ENCODE results near the gene NUTM2D.
"Not testable (repeated sequence)": the region's sequence is repeated elsewhere in the genome, so short reads cannot be mapped to it uniquely, and the experiment has no call there.

DNA sequence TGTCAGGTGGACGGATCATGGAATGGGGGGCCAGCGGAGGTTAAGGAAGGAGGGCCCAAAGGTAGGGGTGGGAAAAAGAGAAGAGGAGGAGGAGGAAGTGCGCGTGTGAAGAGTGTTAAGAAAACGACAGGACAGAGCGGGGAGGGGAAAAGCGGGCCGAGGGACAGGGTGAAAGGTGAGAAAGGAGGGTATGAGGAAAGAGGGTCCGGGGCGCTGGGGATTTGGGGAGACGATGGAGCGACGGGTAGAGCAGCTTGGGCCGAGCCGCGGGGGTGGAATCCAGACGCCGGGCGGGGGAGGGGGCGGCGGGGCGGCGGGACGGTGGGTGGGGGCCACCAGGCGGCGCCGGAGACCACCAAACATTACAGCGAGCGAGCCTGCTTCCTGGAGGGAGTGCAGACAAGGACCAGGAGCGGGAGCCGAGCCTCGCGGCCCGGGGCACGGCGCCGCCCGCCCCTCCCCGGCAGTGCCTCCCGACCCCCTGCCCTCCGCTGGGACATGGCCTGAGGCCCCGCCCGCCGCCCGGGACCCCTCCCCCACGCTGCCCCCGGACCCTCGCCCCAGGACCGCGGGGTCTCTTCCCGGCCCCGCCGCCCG is 15.9 kb upstream of the NUTM2D start:
- TF ChIP-seq, protein P1, sequence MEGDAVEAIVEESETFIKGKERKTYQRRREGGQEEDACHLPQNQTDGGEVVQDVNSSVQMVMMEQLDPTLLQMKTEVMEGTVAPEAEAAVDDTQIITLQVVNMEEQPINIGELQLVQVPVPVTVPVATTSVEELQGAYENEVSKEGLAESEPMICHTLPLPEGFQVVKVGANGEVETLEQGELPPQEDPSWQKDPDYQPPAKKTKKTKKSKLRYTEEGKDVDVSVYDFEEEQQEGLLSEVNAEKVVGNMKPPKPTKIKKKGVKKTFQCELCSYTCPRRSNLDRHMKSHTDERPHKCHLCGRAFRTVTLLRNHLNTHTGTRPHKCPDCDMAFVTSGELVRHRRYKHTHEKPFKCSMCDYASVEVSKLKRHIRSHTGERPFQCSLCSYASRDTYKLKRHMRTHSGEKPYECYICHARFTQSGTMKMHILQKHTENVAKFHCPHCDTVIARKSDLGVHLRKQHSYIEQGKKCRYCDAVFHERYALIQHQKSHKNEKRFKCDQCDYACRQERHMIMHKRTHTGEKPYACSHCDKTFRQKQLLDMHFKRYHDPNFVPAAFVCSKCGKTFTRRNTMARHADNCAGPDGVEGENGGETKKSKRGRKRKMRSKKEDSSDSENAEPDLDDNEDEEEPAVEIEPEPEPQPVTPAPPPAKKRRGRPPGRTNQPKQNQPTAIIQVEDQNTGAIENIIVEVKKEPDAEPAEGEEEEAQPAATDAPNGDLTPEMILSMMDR (IDR thresholded peaks at IDR 0.05), result not testable (repeated sequence)
- not testable (repeated sequence) for TF ChIP-seq ZFX (IDR thresholded peaks at IDR 0.05; ENCODE audit: borderline replicate concordance)

Data from 22Rv1 (cell line).